Liver (tissue), 3 donors: Measurements from ENCODE around the gene IQCE.

ENCODE experiments used
- CTCF ChIP-seq: fragments of 150-350 bp; IDR thresholded peaks from 2 replicates; pipeline ENCODE4 v1.5.1; 2017; ENCODE audit warnings: improper control_type of control experiment, low read depth, low read length; ENCODE audit not compliant: missing input control
- EGR1 ChIP-seq, 2 donors: IDR thresholded peaks; 2 replicates each; pipeline ENCODE4 v1.6.1; 2016 to 2018; ENCODE audit warnings: antibody characterized with exemption in 2 of 2, low read depth in 2 of 2
- GABPA ChIP-seq, 2 donors: IDR thresholded peaks in 1 of 2; conservative IDR thresholded peaks in 1 of 2; 2 replicates each; pipeline ENCODE4 v1.6.1; 2016; ENCODE audit warnings: antibody characterized with exemption in 2 of 2, mild to moderate bottlenecking in 1 of 2, moderate library complexity in 1 of 2
- JUND ChIP-seq, 2 donors: IDR thresholded peaks; 2 replicates each; pipeline ENCODE4 v1.6.1; 2016; ENCODE audit warnings: antibody characterized with exemption in 2 of 2
- MAX ChIP-seq: IDR thresholded peaks from 2 replicates; pipeline ENCODE4 v1.6.1; 2016; ENCODE audit warnings: antibody characterized with exemption
- NR2F2 ChIP-seq: IDR thresholded peaks from 2 replicates; pipeline ENCODE4 v1.6.1; 2016; ENCODE audit warnings: antibody characterized with exemption
- RAD21 ChIP-seq, 2 donors: IDR thresholded peaks; 2 replicates each; pipeline ENCODE4 v1.6.1; 2016; ENCODE audit warnings: antibody characterized with exemption in 2 of 2, mild to moderate bottlenecking in 2 of 2
- YY1 ChIP-seq: IDR thresholded peaks from 2 replicates; pipeline ENCODE4 v1.6.1; 2016; ENCODE audit warnings: antibody characterized with exemption, mild to moderate bottlenecking
- donor health status: healthy.
- donor health status: healthy.

DNA sequence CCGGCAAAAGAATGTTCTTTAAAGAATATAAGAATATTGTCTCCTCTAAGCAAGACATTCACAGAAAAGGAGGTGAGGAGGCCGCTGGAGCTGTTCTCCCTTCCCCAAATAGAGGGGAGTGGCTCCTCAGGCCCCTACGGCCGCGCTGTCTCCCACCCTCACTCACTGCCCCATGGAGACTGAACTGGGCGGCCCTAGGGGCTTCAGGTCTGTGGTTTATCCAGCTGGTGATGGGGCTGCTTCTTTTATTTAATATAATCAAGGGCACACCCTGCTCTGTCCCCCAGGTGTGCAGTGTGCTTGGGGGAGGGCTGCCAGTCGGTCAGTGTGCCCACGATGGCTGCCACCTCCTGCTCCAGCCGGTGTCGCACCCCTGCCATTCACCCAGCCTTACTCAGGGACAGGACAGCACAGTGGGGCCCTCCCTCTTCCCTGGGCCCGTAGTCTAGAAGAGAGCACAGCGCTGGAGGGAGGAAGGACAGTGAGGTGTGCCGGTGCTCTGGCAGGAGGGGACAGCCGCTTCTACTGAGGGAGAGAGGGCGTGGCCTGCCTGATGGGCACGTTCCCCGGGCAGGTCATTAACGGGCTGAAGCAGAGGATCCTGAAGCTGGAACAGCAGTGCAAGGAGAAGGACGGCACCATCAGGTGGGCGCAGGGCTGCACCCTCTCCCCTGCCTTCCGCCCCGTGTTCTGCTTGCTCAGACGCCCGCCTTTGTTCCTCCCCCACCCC is 23.4 kb downstream of the IQCE start:
- TF ChIP-seq MAX, result no peak
- TF ChIP-seq CTCF, result no peak
- no peak for TF ChIP-seq YY1
- no peak for TF ChIP-seq JUND (IDR thresholded peaks at IDR 0.05)
- no peak for TF ChIP-seq NR2F2
- no peak for TF ChIP-seq RAD21 (IDR thresholded peaks at IDR 0.05)
- no peak for TF ChIP-seq GABPA (IDR thresholded peaks at IDR 0.05 in 1 of 2, conservative IDR thresholded peaks at IDR 0.05 in 1 of 2)
- TF ChIP-seq EGR1 (IDR thresholded peaks at IDR 0.05; ENCODE audit: low read depth in 2 of 2), result no peak
